Pulmonary artery endothelial cell (primary cell): ENCODE measurements around the gene MMP23B. TPM values are rescaled to one million over a fixed set of nuclear protein-coding genes. Genes with fewer than 3 reads are reported as not detected.
"Not testable (repeated sequence)": the region's sequence is repeated elsewhere in the genome, so short reads cannot be mapped to it uniquely, and the experiment has no call there.

Source experiments
- DNase-seq: peaks from one replicate; pipeline ENCODE4 v3.0.0-alpha.2; 2011; ENCODE audit warnings: low read depth, low spot score
- total RNA-seq: library from RNA; depleted of rRNA; stranded (reverse); fragments of >200 nt; gene quantifications from 2 replicates; pipeline ENCODE4 v1.2.3, GENCODE V29; 2014

The MMP23B gene
- total RNA-seq: 0.33 TPM in 1 of 2 replicates, not detected in the other

- no peak for DNase-seq
Measured at GRCh38 chr1:1631782-1632420, at the start of gene MMP23B. MMP23B (plus strand) TSS chr1:1632173; CDS start chr1:1632219, 46 bp downstream.

DNA sequence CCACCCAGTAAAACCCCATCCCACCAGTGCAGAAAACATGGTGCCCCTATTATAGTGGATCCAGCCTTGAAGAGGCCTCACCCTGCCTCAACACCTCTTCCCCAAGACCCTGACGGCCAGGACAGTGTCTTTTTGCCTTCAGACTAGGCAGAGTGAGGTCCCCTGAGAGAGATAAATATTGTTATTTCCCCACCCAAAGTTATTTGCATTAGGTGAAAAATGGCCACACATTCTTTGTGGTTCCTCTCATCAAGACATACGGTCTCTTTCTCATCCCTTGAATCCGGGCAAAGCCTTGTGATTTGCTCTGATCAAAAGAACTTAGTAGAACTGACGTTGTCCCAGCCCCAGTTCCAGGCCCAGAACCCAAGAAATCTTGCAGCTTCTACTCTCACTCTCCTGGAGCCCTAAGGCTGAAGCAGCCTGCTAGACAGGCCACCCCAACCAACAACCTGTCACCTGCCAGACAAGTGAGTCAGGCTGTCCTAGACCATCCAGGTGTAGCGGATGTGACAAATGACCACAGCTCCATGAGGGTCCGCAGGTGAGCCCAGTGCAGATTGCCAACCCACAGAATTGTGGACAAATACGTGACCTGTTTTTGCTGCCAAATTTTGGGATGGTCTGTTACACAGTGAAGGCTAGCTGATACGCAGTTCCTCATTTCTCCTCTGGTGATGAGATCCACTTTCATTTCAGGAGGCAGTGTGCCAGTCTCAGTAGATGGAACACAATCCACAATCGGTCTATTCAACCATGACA lies 49.2 kb upstream of the MMP23B start:
- DNase-seq: no peak

DNA sequence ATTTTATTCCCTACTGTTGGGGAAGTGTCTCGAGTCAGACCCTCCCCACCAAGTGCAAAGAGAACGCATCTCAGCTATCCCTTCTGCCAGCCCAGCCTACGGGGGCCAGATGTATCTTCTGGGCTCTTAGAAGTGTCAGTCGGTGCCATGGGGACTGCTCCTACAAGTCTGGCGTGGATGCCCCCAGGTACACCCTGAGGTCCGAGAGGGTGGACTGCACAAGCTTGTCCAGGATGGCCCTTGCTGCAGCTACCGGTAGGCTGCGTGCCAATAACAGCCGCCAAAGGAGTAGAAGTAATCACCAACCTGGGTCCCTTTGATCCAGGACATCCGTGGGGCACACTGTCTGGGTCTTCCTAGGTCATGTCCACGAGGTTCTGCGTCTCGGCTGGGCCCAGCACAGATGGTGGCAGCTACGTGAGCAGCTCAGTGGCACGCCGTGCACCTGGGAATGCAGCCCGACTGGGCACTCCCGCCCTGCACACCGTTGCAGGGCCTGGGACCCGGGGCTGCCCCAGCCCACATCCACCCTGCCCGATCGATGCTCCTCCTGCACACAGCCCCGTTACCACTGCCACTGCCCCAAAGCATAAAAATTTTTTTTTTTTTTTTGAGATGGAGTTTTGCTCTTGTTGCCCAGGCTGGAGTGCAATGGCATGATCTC lies 48.5 kb upstream of the MMP23B start:
- DNase-seq: no peak

DNA sequence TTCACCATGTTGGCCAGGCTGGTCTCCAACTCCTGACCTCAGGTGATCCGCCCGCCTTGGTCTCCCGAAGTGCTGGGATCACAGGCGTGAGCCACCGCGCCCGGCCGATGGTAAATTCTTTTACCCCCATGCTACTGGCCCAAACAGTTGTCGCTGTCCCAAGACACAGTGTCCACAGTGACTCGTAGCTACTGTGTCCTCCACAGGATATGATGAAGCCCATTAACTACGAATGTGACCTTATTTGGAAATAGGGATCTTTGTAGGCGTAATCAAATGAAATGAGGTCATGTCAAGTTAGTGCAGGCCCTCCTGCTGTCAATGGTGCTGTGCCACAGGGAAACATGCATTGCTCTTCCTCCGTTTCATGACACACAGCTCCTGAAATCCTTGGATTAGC lies 40.5 kb upstream of the MMP23B start:
- no peak for DNase-seq

DNA sequence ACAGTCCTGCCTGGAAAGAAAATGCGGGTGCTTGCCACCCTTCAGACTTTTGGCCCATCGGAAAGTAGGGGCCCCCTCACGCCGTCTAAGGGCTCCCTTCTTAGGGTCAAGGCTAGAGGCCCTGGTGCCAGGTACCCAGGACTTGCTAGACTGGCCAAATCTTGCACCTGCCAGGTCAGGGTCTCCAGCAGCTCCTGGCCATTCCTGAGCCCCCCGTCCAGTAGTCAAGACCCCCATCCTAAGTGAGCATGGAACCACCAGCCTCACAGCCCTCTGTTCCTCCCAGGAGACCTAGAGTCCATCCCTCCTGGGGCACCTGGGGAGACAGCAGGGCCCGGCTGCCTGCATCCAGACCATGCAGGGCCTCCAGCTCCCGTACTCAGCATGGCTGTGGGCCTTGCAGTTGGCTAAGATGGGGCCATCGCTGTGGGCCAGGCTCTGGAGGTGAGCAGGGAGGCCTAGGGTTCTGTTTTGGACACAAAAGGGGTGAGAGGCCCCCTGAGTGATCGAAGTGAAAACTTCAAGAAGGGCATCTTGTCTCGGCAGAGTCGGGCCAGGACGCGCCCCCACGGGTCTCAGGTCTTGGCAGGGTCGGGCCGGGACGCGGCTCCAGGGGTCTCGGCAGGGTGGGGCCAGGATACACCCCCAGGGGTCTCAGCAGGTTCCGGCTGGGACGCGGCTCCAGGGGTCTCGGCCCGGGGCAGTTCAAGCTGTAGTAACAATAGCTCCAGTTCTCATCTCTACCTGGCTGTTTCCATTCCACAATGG lies 38.0 kb upstream of the MMP23B start:
- no peak for DNase-seq

DNA sequence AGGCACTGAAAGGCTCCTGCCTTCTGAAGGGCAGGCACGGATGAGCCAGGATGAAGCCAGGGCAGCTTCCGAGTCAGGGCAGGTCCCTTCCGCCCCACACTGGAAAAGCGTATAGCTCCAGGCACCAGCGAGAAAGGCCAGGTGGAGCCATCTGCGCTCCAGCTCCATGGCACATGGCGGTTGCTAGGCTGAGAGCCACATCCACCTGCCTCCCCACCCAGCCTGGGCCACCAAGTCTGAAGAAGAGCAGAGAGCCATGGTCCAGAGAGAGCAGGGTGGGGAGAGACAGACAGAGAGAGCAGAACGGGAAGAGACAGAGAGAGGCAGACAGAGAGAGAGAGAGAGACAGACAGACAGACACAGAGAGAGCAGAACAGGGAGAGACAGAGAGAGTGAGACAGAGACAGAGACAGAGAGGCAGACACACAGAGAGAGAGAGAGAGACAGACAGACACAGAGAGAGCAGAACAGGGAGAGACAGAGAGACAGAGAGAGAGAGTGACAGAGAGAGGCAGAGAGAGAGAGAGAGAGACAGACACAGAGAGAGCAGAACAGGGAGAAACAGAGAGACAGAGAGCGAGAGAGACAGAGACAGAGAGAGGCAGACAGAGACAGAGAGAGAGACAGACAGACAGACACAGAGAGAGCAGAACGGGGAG lies 37.2 kb upstream of the MMP23B start:
- DNase-seq: no peak

DNA sequence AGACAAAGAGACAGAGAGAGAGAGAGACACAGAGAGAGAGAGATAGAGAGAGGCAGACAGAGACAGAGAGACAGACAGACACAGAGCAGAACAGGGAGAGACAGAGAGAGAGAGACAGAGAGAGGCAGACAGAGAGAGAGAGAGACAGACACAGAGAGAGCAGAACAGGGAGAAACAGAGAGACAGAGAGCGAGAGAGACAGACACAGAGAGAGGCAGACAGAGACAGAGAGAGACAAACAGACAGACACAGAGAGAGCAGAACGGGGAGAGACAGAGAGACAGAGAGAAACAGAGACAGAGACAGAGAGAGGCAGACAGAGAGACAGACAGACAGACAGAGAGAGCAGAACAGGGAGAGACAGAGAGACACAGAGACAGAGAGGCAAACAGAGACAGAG lies 36.6 kb upstream of the MMP23B start:
- DNase-seq: not testable (repeated sequence)

- DNase-seq: no peak
Measured at GRCh38 chr1:1596493-1597274, 35.3 kb upstream of the MMP23B start.

- no peak for DNase-seq
Measured at GRCh38 chr1:1597275-1597930, 34.6 kb upstream of the MMP23B start.

DNA sequence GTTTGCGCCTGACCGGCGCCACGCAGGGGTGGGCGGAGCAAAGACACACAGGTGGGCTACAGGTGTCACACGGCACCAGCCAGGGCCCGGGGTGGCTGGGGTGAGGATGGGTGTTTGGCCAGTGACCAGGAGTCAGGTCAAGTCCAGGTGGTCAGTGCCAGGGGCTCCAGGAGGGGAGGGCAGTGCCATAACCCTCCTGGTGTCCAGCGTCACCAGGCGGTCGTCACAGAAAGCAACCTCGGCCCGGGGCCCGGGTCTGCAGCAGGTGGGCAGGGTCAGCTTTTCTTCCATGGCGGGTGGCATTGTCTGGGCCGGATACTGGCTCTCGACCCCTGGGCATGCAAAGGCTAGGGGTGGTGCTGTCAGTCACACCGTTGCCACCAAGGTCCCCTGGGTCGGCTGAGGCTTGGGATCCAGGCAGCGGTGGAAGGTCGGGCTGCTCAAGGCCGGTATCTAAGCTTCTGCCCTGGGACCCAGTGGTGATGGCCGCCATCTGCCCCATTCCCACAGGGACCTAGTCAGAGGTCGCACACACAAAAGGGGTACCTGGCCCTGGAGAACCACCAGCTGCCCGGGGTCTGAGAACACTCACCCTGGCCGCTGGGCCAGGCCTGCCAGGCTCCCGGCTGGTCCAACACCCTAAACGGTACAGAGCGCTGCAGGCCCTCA lies 33.8 kb upstream of the MMP23B start:
- no peak for DNase-seq

DNA sequence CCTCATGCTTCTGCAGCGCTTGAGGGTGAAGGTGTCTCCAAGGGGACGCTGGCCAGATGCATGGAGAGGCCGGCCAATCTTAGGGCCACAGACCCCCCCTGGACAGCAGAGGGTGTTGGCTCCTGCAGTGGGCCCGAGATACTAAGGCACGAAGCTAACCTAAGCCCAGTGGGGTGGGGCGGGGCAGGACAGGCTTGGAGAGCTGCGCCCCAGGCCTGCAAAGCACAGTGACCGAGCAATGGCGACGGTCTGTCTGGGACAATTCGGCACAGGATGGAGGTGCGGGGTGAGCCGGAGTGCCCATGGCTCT lies 33.3 kb upstream of the MMP23B start:
- no peak for DNase-seq

DNA sequence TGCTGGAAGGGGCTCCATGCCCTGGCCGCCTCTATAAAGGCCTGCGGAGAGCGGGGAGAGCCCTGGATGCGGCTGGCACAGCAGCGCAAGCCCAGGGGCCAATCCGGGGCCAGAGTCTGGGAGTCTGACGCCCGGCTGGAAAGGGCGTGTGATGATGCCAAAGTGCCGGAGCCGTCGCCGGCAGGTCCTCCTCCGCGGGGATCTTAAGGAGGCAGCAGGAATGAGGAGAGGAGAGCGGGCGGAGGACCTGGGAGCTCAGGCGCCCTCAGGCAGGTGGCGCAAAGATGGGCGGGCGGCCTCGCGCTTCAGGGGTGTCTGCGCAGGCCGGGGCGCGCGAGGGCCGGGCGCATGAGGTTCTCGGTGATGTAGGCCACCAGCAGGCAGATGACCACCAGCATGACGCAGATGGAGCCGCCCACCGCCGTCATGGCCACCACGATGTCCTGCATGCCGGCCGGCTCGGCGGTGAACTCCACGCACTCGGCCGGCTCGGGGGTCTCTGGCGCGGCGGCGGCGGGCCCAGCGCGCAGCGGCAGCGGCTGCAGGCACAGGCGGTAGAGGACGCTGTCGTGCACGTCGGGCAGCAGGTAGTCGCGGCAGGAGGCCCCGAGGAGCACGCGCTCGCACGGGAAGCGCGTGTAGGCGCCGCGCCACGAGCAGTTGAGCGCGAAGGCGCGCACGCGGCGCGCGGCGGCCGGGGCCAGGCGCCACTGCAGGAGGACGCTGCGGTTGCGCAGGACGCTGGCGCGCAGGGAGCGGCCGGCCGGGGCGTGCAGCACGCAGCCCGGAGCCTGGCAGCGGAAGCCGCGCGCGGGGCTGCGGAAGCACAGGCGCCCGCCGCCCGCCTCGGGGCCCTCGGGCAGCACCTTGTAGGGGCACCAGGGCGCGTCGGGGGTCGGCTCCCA lies 32.7 kb upstream of the MMP23B start:
- no peak for DNase-seq

GRCh38 chr1:1599935-1600860 lies 31.8 kb upstream of the MMP23B start, which contains the start of gene FNDC10:
FNDC10 (minus strand) TSS chr1:1600135; CDS start chr1:1600015, 120 bp downstream.
- no peak for DNase-seq

GRCh38 chr1:1600861-1601563 lies 31.0 kb upstream of the MMP23B start:
- DNase-seq: no peak

GRCh38 chr1:1601564-1602303 lies 30.2 kb upstream of the MMP23B start:
- no peak for DNase-seq
